GM18508 (cell line): ENCODE data around the gene AP5Z1.
"Not testable (repeated sequence)": the region's sequence is repeated elsewhere in the genome, so short reads cannot be mapped to it uniquely, and the experiment has no call there.

ENCODE experiments used
- ATAC-seq: cut with Tn5 transposase; IDR thresholded peaks from one replicate; pipeline ENCODE4 v1.9.1; 2021; ENCODE audit warnings: moderate number of reproducible peaks; ENCODE audit not compliant: insufficient read depth, unreplicated experiment

The AP5Z1 gene

DNA sequence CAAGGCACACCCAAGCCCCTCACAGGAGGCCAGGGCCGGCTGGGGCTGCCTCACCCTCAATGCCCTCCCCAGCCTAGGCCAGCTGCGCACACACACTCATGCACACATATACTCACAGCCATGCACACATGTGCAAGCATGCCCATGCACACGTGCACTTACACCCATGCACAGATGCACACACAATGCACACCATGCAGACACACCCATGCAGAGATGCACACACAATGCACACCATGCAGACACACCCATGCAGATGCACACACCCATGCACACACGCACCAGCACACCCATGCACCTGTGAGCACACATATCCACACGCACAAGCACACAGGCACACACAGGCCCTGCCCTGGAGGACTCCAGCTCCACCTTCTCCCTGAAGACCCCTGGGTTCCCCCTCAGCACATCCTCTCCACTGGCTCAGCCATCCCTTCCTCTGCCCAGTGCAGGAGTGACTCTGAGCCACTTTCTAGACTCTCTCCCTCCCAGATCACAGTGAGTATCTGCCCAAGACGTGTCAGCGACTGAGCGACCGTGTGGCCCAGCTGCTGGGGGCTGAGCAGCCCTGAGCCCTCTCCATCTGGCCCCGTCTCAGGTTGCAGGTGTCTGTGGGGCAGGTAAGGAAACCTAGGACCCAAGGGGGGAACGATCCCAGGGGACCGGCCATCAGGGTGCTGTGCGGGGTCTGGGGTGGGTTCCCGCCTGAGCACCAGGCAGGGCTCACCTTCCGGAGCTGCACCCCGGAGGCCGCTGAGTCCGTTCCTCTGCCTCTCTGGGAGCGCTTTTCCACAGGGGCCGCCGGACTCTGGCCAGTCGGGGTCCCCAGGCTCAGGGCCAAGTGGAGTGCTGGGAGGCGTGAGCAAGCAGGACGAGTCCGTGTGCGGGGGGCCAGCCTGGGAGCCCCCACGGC lies 25.8 kb downstream of the AP5Z1 start:
- ATAC-seq: no peak

DNA sequence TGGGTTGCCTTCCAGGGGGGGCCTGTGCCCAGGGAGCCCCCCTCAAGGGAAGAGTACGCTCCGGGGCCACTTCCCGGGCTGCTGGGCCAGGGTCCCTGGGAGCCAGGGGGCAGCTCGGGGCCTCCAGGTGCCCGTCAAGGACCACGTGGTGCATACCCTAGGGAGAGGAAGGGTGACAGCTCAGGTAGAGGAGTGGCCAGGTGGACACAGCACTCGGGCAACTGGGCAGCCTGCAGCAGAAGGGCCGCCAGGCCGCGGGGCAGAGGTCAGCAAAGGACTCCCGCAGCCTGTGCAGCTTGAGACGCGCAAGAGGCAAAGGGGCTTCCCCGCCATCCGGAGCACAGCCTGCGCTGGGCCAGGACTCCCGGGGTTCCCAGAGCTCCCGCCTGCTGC lies 26.4 kb downstream of the AP5Z1 start:
- ATAC-seq: no peak

DNA sequence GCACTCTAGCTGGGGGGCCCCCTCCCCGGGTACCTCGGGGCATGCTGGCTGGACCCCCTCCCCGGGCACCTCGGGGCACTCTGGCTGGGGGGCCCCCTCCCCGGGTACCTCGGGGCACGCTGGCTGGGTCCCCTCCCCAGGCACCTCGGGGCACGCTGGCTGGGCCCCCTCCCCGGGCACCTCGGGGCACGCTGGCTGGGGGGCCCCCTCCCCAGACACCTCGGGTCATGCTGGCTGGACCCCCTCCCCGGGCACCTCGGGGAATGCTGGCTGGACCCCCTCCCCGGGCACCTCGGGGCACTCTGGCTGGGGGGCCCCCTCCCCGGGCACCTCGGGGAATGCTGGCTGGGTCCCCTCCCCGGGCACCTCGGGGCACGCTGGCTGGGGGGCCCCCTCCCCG lies 27.2 kb downstream of the AP5Z1 start:
- ATAC-seq: not testable (repeated sequence)

DNA sequence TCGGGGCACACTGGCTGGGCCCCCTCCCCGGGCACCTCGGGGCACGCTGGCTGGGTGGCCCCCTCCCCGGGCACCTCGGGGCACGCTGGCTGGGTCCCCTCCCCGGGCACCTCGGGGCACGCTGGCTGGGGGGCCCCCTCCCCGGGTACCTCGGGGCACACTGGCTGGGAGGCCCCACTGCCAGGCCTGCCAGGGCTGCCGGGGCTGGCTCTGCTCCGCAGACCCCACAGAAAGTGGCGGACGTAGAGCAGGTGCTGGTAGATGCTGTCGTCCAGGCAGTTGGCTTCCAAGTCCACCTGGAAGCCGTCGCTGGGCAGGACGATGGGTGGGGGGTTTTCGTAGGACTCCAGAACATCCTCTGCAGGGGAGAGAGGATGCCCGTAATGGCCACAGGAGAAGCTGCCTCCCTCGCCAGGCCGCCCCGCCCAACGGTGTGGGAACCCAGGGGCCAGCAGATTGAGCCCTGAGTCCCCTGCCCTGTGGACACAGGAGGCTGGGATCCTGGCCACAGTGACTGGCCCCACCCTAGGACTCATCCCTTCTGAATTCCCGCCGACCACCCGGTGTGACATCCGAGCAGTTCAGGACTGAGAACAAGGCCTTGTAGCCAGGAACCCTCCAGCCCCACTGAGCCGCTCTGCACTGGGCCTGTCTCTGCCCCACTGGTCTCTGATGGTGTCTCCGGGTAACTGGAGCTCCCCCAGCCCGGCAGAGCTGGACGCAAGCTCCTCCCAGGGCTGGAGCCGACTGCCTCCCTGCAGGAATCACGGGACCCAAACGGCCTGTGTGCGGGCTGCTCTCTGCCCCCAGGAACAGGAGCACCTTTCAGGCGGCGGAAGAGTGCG lies 28.2 kb downstream of the AP5Z1 start:
- ATAC-seq: no peak

DNA sequence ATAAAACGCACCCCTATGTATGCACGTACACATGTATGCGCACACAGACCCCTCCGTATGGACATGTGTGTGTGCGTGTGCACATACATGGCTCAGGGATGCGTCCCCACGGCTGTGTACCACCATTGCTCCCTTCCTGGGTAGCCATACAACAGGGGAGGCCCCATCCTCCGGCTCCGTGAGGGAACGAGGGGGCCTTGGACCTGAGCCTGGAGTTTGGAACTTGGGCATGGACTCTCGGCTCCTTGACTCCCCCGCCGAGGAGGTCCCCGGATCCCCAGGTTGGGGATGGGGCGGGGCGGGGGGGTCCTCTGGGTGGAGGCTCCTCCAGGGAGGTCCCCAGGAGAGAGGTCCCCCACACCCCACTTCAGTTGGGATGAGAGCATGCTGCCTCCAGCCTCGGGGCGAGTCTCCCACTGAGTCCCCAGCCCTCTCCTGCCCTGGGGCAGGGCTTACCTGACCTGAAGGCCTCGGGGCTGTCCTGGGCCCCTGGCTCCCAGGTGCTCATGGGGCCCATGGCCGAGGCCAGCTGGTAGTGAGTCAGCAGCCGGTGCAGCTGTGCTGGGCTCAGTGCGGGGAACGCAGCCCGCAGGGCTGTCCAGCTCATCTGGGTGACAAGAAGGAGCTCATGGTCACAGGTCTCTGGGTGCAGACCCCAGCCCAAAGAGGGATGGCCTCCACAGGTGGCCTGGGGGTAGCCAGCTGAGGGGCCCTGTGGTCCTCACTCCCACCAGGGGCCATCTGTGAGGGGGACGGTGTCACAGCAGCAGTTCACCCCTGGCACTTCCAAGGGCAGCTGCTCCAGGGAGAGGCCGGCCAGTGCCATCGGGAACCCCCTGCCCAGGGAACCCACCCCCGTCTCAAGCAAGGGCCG lies 29.9 kb downstream of the AP5Z1 start:
- ATAC-seq: no peak

DNA sequence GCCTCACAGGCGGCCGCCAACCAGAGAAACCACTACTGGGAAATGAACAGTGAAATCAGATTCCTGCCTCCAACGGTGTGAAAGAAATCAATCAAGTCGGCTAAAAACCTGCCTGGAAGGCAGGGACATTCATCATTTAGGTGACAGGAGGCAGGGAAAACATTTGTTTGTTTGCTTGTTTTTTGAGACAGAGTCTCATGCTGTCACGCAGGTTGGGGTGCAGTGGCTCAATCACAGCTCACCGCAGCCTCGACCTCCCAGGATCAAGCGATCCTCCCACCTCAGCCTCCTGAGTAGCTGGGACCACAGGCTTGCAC lies 30.5 kb downstream of the AP5Z1 start:
- no peak for ATAC-seq

DNA sequence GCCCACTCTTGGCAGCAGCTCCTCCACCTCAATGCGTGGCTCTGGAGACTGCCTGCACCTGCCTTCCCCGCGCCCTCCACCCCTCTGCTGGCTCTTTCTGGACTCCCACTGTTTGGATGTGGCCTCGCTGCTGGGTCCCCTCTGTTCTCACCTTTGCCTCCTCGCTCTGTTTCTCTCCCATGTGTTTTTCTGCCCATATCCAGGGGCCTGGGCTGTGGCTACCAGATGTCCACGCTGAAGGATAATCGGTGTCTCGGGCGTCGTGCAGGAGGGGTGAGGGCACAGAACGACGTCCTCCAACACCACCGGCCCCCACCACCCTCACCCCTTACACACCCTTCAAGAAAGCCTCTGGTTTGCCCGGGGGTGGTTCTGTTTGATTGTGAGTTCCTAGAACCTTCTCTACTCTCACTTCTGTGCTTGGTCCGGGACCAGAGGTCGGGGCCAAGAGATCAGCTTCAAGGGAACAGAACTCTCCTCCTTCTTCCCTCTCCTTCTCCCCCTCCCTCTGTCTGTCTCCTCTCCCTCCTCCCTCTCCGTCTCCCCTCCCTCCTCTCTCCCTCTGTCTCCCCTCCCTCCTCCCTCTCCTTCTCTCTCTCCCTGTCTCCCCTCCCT lies 31.7 kb downstream of the AP5Z1 start:
- ATAC-seq: no peak

DNA sequence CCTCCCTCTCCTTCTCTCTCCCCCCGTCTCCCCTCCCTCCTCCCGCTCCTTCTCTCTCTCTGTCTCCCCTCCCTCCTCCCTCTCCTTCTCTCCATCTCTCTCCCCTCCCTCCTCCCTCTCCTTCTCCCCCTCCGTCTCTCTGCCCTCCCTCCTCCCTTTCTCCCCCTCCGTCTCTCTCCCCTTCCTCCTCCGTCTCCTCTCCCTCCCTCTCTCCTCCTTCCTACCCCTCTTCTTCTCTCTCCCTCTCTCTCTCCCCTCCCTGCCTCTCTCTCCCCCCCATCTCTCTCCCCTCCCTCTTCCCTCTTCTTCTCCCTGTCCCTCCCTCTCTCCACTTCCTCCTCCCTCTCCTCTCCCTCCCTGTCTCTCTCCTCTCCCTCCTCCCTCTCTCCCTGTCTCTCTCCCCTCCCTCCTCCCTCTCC lies 32.2 kb downstream of the AP5Z1 start:
- no peak for ATAC-seq

DNA sequence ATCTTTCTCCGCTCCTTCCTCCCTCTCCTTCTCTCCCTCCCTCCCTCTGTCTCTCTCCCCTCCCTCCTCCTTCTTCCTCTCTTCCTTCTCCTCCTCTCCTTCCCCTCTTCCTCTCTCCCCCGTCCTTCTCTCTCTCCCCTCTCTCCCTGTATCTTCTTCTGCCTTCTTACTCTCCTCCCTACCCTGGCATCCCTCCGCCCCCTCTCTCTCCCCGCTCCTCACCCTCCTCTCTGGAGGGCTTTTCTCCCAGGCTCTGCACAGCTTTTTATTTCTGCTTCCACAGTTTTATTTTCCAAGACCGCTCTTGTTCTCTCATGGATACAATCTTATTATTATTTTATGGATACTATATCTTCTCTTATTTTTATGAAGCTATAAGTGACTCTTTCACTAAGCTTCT lies 32.6 kb downstream of the AP5Z1 start:
- ATAC-seq: no peak

DNA sequence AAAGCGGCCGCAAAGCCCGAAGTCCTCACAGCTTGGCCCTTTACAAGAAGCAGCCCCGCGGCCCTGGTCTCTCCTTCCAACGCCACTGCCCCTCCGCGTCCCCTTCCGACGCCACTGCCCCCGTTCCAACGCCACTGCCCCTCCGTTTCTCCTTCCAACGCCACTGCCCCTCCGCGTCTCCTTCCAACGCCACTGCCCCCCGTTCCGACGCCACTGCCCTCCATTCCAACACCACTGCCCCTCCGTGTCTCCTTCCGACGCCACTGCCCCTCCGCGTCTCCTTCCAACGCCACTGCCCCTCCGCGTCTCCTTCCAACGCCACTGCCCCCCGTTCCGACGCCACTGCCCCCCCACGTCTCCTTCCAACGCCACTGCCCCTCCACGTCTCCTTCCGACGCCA lies 33.1 kb downstream of the AP5Z1 start:
- ATAC-seq: no peak

DNA sequence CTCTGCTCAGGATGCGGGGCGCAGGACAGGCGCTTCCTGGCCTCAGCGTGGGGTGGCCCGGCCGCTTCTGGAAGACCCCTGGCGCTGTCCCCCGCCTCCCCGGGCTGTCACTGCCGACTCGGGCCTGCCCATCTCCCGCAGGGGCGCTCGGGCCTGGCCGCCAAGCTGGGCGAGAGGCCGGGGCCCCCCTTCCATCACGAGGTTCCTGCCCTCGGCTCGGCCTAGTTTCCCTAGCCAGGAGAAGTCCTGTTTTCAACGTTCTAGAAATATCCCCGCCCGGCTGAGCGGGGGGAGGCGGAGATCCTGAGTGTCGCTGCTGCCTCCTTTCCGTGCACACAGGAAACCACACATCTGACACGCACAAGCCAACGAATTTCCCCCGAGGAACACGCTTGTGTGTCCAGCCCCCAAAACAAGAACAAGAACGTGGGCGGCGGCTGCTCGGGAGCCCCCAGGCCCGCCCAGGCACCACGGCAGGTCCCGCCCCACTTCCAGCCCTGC lies 33.7 kb downstream of the AP5Z1 start:
- ATAC-seq: no peak

DNA sequence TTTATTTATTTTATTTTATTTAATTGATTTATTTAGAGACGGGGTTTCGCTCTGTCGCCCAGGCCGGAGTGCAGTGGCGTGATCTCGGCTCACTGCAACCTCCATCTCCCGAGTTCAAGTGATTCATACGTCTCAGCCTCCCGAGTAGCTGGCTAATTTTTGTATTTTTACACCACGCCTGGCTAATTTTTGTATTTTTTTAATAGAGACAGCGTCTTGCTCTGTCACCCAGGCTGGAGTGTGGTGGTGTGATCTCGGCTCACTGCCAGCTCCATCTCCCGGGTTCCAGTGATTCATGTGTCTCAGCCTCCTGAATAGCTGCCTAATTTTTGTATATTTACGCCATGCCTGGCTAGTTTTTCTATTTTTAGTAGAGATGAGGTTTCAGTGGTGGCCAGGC lies 34.2 kb downstream of the AP5Z1 start:
- no peak for ATAC-seq

DNA sequence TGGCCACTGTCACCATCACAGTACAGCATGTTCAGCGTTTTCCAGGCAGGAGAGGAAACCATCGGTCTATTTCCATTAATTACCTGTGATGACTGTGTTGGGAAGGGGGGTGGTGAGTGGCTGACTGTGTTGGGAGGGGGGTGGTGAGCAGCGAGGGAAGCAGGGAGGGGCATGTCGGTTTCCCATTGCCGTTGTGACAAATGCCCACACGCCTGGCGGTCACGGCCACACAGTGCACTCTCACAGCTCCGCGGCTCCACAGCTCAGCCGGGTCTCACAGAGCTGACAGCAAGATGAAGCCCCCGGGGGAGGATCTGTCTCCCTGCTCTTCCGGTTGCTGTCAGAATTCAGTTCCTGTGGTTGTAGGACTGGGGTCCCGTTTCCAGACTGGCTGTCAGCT lies 39.0 kb downstream of the AP5Z1 start:
- ATAC-seq: no peak

DNA sequence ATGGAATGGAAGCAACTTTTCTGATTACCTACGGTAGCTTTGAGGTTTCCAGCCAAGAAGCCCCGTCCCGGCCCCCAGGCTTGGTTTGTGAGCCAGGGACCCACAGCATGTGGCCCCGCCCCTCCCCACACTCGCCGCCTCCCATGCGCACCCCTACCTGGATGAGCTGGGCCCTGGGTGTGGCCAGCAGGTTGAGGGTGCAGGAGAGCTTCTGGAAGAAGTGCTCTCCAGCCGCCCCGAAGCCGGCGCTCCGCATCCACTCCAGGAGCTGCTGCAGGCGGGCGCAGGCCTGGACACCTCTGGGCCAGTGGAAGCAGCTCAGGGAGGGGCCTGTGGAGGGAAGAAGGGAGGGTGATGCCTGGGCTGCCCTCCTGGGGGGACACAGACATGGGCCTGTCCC lies 39.7 kb downstream of the AP5Z1 start:
- ATAC-seq: no peak

DNA sequence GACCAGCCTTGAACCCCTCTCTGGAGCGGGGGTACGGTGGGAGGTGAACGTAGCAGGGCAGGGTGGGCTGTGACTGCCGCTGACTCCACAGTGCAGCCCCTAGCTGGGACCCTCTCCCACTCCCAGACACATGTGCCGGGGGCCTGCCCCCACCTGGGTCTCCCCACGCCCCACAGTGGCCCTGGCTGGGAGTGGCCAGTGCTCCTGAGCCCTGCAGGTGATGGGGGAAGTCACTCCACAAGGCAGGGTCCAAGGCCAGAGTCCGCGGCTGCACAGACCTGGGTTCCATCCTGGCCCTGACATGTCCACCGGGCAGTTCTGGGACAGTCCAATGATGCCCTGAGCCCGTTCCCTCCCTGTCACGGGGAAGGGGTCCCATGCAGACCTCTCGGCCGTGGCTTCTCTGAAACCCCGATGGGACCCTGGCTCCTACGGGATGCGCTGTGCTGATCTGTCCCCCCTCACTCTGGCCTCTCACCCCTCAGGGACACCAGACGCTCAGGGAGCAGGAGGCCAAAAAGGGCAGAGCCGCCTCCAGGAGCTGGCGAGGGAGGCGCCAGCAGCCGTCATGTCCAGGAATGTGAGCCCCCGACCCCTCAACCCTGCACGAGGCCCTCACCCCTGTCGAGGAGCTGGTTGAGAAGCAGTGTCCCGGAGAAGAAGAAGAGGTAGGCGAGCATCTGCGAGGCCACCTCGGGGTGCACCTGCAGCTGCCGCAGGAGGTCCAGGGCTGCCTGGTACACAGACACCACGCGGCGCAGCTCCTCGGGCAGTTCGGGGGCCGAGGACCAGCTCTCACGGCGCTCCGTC lies 40.4 kb downstream of the AP5Z1 start:
- no peak for ATAC-seq

DNA sequence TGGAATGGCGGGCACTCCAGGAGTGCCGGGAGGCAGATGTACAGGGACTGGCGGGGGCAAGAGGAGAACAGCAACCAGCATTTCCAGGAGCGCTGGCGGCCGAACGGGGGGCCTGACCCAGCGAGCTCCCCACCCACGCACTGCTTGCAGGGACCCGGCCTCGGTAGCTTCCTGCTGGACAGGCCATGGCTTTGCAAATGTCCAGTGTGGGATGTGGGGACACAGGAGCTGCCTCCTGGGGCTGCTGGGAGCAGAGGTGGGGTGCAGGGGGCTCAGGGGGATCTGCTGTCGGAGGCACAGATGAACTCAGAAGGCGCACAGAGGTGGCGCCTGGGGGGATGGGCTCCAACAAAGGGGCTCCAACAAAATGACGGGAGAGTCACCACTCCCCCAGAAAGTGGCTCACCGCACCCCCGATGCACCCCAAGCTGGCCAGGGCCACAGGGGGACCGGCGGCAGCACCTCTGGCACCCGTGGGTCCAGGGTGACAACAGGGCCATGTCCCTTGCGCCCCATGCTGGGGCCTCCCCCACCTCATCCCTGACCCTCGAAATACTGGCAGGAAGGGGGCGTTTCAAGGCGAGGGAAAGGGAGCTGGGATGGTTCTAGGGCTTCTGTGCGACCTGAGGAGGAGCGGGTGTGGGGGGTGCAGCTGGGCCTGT lies 41.1 kb downstream of the AP5Z1 start:
- ATAC-seq: no peak

DNA sequence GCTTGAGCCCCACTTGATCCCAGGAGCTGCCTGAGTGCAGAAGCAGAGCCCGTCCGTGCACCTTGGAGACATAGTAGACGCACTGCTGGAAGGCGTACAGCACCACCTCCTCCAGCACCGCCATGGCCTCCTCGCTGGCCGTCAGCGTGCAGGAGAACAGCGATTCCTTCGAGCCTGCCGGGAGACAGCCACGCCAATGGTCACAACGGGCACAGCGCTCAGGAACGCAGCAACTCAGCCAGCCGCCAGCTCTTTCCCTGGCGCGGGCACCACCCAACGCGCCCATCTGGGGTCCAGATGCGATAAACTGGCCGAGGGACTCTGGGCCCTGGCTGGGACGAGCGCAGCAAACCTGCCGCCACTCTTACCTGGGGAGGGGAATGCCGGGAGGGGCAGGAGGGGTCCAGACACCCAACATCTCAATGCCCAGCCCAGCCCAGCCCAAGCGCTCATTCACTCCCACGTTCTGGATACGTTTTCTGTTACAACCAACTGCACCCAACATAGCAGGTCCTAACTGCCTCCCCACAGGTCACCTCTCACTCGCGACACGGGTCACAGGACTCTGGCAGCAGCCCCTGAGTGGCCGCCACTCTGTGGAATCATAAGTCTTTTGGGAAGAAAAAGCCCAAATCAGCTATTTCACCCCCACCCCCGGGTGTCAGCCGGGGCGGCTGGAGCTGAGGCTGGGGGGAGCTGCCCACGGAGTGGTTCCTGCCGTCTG lies 41.9 kb downstream of the AP5Z1 start:
- ATAC-seq: no peak
